ENCODE results near the gene AEN.

Gene AEN, protein sequence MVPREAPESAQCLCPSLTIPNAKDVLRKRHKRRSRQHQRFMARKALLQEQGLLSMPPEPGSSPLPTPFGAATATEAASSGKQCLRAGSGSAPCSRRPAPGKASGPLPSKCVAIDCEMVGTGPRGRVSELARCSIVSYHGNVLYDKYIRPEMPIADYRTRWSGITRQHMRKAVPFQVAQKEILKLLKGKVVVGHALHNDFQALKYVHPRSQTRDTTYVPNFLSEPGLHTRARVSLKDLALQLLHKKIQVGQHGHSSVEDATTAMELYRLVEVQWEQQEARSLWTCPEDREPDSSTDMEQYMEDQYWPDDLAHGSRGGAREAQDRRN

GRCh38 chr15:88620995-88621772 lies at the start of gene AEN:
AEN (plus strand) TSS chr15:88621340; CDS start chr15:88626210, 4,870 bp downstream.
- peak; percentile 97 for DNase-seq

GRCh38 chr15:88571852-88572259 lies 49.3 kb upstream of the AEN start:
- DNase-seq, result no peak

- no peak for DNase-seq
These were observed 47.1 kb upstream of the AEN start for GRCh38 chr15:88574077-88574476.

DNA sequence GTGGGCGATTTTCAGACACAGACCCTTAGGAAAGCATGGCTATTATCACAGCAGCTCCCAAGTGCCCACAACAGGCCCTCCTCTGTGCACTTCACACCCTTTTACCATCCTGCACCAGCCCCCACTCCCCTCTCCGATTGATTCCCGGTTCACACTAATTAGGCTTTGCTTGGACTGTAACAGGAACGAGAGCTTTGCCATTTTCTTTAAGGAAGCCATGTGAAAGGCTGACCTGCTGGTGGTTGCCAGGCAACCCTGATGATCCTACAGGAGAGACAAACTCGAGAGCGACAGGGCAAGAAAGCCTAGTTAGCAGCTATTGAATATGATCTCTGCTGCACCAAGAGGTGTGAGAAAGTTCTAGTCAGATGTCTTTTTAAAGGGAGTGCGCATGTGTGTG lies 46.5 kb upstream of the AEN start:
- DNase-seq, result no peak

DNA sequence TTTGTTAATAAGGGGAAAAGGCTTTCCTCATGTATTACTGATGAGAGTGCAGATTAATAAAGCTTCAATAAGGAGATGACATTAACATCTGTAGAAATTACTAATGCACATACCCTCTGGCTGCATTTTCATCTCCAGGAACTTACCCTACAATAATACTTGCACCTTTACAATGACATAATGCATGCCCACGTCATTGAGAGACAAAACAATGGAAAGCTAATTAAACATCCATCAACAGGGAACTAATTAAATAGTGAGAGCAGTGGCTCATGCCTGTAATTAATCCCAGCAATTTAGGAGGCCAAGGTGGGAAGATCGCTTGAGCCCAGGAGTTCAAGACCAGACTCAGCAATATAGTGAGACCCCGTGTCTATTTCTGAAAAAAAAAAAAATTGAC lies 41.8 kb upstream of the AEN start:
- DNase-seq, result no peak

DNA sequence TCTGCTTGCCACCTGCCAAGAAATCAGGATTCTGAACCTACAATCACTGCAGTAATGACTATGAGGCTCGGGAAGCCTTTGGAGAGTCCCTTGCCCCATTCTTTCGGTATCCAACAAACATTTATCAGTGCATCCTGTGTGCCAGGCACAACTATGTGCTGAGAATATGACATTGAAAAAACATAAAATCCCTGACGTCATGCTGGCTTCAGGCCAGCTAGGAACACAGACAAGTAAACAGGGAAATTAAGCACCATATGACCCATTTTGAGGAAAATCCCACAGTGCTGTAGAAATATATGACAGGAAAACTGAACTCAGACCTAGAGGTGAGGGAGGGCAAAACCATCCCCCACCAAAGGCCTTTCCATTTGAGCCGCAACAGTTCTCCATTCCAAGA lies 40.6 kb upstream of the AEN start:
- no peak for DNase-seq

DNA sequence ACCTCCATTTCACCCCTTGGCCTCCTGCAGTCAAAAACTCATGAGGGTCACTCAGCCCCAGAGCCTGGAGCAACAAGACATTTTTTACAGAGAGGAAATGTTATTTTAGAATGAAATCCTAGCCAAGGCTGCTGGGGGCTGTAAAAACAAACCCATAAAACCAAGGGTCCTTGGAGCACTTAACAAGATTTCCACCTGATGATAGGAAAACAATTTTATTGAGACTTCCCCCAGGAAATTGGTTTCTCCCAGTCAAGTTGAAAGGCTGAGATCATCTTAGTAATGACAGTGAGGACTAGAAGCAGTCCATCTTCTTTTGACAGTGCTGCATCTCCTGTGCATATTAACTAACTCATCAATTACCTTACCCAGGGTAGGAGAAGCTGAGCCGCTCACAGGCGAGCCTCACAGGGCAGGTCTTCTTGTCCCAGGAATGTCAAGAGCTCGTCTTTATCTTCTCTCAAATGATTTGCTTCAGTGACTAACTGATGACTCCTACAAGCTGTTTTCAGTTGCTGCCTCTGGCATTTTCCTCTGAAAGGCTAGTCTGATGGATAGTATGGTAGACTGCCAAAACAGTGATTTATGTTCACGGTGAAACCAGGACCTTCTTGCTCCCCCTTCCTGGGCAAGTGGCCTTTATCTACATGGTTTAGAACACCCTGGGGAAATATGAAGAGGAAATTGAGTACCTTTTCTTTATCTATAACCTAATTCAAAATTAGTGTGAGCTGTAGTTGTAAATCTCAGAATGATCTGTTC lies 34.6 kb upstream of the AEN start:
- no peak for DNase-seq

DNA sequence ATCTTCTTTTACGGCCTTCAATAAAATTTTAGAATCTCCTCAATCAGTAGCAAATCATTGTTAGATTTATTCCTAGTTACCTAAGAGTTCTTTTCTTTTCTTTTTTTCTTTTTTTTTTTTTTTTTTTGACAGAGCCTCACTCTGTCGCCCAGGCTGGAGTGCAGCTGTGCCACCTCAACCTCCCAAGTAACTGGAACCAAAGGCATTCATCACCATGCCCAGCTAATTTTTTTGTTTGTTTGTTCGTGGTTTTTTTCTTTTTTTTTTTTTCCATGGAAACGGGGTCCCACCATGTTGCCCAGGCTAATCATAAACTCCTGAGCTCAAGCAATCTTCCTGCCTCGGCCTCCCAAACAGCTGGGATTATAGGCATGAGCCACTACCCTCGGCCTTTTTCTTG lies 30.4 kb upstream of the AEN start:
- DNase-seq, result no peak

- DNase-seq, result no peak
These were observed 29.8 kb upstream of the AEN start for GRCh38 chr15:88591384-88591783.

GRCh38 chr15:88603885-88604284 lies 17.3 kb upstream of the AEN start:
- DNase-seq, result no peak

DNA sequence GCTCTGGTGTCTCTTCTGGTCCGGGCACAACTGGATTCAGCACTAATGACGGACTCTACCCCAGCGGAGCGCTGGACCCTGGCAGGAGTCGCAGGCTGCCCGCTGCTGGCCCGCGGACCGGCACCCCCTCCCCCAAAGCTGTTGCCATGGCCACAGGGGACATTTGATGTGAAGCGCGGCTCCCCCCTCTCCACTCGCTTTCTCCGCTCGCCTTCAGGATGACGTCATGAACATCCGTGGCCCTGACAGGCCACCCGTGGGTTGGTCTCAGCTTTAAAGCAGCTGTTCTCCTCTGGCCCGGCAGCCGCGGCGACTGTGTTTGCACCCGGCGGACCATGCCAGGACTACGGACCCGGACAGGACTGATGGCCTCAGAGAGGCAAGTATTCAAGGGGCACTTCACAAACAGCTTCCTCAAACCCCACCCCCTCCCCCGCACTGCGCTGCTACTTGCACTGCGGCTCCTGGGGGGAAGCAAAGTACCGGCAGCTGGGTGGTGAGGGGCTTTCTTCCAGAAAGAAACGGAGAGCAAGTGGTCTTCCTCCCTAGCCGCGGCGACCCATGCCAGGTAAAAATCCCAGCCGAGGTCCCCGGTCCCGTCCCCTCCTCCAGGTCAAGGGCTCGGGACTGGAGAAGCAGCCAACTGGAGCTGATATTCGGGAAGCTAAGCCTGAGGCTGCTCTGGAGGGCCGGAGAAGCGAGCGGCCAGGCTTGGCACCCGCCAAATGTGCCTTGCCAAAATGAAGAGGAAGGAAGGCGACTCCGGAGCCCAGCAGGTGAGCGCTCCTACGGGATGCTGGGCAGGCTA lies 16.6 kb upstream of the AEN start:
- no peak for DNase-seq

GRCh38 chr15:88605189-88606069 lies 15.7 kb upstream of the AEN start:
- DNase-seq, result peak in 1 of 2 donors; percentile 42

- DNase-seq, result no peak
These were observed 14.9 kb upstream of the AEN start for GRCh38 chr15:88606070-88606794.

DNA sequence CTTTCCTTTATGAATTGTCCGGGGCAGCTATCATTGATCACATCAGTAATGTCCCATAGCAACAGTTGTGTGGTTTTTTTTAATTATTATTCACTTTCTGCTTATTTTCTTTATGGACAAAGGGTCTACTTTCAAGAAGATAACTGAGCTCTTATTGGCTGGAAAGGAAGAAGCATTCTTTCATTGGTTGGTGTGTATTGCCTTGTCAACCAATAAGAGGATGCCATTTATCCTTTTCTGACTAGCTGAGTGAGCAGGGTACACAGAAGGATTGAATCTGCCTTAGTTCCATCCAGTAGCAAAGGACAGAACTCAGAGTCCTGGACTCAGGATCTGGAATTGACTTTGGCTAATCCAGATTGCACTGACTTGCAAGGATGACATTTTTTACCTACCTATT lies 13.2 kb upstream of the AEN start:
- DNase-seq, result no peak

DNA sequence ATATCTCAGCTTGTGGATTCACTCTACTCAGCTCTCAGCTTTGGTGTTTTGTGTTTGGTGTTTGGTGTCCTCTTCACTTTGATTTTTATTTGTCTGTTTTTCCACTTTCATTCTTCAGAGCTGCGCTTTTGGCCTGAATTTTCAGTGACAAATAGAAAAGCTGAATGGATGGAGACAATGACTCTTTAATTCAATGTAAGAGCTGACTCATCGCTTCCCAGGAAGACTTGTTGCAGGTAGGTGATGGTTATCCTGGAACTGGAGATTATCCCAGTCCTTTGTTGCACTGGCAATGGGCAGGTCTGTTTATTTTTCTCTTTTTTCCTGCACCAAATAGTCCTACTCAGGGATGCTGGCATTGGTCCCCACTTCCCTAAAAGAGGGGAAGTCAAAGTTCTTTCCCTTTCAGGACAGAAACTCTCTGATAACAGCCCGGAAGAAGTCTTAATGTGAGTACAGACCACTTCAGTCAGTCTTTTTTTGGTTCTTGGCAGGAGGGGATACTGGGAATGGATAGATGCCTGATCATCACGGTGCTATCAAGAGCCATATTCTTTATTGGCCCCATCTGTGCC lies 12.4 kb upstream of the AEN start:
- DNase-seq, result no peak

- no peak for DNase-seq
These were observed 11.6 kb upstream of the AEN start for GRCh38 chr15:88609344-88610090.

GRCh38 chr15:88610701-88611231 lies 10.4 kb upstream of the AEN start:
- DNase-seq, result no peak

DNA sequence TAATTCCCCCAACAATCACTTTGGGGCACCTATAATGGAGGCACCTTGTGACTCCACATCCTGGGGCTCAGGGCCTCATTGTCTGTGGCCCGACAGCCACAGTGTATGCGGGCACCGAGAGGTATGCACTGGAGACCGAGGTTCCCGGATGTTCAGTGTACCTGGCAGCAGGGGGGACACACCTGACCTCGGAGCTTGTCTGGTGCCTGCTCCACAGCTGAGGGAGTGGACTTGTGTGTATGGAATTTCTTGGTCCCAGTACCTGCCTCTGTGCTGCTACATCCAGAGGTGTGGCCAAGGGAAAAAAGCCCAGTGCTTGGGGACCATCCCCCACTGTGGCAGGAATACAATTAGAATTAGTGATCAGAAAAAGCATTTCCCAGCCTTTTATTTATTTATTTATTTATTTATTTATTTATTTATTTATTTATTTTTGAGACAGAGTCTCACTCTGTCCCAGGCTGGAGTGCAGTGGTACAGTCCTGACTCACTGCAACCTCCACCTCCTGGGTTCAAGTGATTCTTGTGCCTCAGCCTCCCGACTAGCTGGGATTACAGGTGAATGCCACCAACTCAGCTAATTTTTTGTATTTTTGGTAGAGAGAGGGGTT lies 8.8 kb upstream of the AEN start:
- no peak for DNase-seq
